GM12878 (cell line): ENCODE measurements around the gene RBSN. TPM values are rescaled to one million over a fixed set of nuclear protein-coding genes. Genes with fewer than 3 reads are reported as not detected.

Source experiments
- ATF3 ChIP-seq: IDR thresholded peaks from 2 replicates; pipeline ENCODE4 v1.6.1; 2011; ENCODE audit warnings: low read depth, mild to moderate bottlenecking, low read length, moderate library complexity, borderline replicate concordance; ENCODE audit errors: extremely low read depth
- BCL3 ChIP-seq: IDR thresholded peaks from 2 replicates; pipeline ENCODE4 v1.6.1; 2011; ENCODE audit warnings: borderline replicate concordance, low read depth, mild to moderate bottlenecking, moderate library complexity, low read length; ENCODE audit not compliant: insufficient read depth, poor library complexity, severe bottlenecking
- CHD1 ChIP-seq: IDR thresholded peaks from 2 replicates; pipeline ENCODE4 v1.6.1; 2012; ENCODE audit warnings: low read depth, low read length, improper control_type of control experiment
- CREM ChIP-seq: IDR thresholded peaks from 2 replicates; pipeline ENCODE4 v1.6.1; 2014; ENCODE audit warnings: antibody characterized with exemption, low read depth
- DPF2 ChIP-seq: fragments of 450-650 bp; IDR thresholded peaks from 2 replicates; pipeline ENCODE4 v1.6.1; 2017; ENCODE audit warnings: mild to moderate bottlenecking
- EED ChIP-seq: sonication (generic); IDR thresholded peaks from 2 replicates; pipeline ENCODE4 v1.6.1; 2016; ENCODE audit warnings: antibody characterized with exemption, low read depth
- FOXK2 ChIP-seq: fragments of 450-650 bp; IDR thresholded peaks from 2 replicates; pipeline ENCODE4 v1.6.1; 2017; ENCODE audit warnings: mild to moderate bottlenecking, moderate library complexity
- HDGF ChIP-seq: fragments of 450-650 bp; IDR thresholded peaks from 2 replicates; pipeline ENCODE4 v1.6.1; 2016; ENCODE audit warnings: antibody characterized with exemption
- IKZF1 ChIP-seq: fragments of 450-650 bp; conservative IDR thresholded peaks from 2 replicates; pipeline ENCODE4 v1.6.1; 2017; ENCODE audit warnings: antibody characterized with exemption, mild to moderate bottlenecking
- IKZF2 ChIP-seq, 2 experiments: fragments of 450-650 bp; IDR thresholded peaks; 2 replicates each; pipeline ENCODE4 v1.6.1; 2017; ENCODE audit warnings: mild to moderate bottlenecking in 2 of 2, moderate library complexity in 2 of 2
- MTA2 ChIP-seq: fragments of 450-650 bp; IDR thresholded peaks from 2 replicates; pipeline ENCODE4 v1.6.1; 2016; ENCODE audit warnings: low read depth, mild to moderate bottlenecking, moderate library complexity
- NKRF ChIP-seq: fragments of 450-650 bp; conservative IDR thresholded peaks from 2 replicates; pipeline ENCODE4 v1.6.1; 2017; ENCODE audit warnings: mild to moderate bottlenecking, moderate library complexity
- NR2C1 ChIP-seq: fragments of 450-650 bp; IDR thresholded peaks from 2 replicates; pipeline ENCODE4 v1.6.1; 2017; ENCODE audit warnings: antibody characterized with exemption, mild to moderate bottlenecking, moderate library complexity
- POU2F2 ChIP-seq: IDR thresholded peaks from 3 replicates; pipeline ENCODE4 v1.6.1; 2011; ENCODE audit warnings: low read depth, mild to moderate bottlenecking, low read length, borderline replicate concordance
- RELA ChIP-seq: fragments of 450-650 bp; IDR thresholded peaks from 2 replicates; pipeline ENCODE4 v1.8.0; 2014; ENCODE audit warnings: borderline replicate concordance; ENCODE audit not compliant: partially characterized antibody
- RELB ChIP-seq: fragments of 450-650 bp; IDR thresholded peaks from 2 replicates; pipeline ENCODE4 v1.6.1; 2017; ENCODE audit warnings: low read depth, mild to moderate bottlenecking, moderate library complexity
- SMAD1 ChIP-seq: fragments of 450-650 bp; IDR thresholded peaks from 2 replicates; pipeline ENCODE4 v1.6.1; 2018; ENCODE audit warnings: mild to moderate bottlenecking, low read depth; ENCODE audit not compliant: partially characterized antibody
- SMC3 ChIP-seq: IDR thresholded peaks from 2 replicates; pipeline ENCODE4 v1.6.1; 2011; ENCODE audit warnings: low read length, improper control_type of control experiment, borderline replicate concordance
- SRF ChIP-seq, 2 experiments: IDR thresholded peaks; 2 replicates each; pipeline ENCODE4 v1.6.1; 2011; ENCODE audit warnings: low read depth in 2 of 2, low read length in 2 of 2, mild to moderate bottlenecking in 1 of 2, moderate library complexity in 1 of 2
- SUZ12 ChIP-seq: fragments of 200-600 bp; sonication (generic); IDR thresholded peaks from one replicate; pipeline ENCODE4 v1.6.1; 2018; ENCODE audit warnings: antibody characterized with exemption, mild to moderate bottlenecking; ENCODE audit not compliant: unreplicated experiment
- USF2 ChIP-seq: IDR thresholded peaks from 2 replicates; pipeline ENCODE4 v1.6.1; 2011; ENCODE audit warnings: low read depth, low read length, improper control_type of control experiment, borderline replicate concordance
- ZNF274 ChIP-seq: IDR thresholded peaks from one replicate; pipeline ENCODE4 v1.8.0; 2011; ENCODE audit not compliant: insufficient read length, insufficient read depth
- polyA plus RNA-seq, 11 experiments: library from polyadenylated mRNA; depleted of rRNA in 4 of 11; unstranded in 6 of 11; stranded (reverse) in 5 of 11; fragments of >200 nt; fragmentation: Nextera tagmentation in 4 of 11; fragmentation: Illumina TruSeq in 1 of 11; extraction: Ambion mirVana in 4 of 11; extraction: Trizol in 1 of 11; gene quantifications; 1 replicate in 1 of 11; 2 replicates in 10 of 11; pipeline versions ENCODE4 v1.2.1 to v1.2.3, GENCODE V29; 2011 to 2016; ENCODE audit warnings: inconsistent platforms in 2 of 11, missing spikeins in 2 of 11, low read depth in 1 of 11
- total RNA-seq, 4 experiments: library from RNA; depleted of rRNA in 3 of 4; stranded (reverse); fragments of >200 nt in 3 of 4; fragmentation: Illumina TruSeq in 1 of 4; extraction: Trizol in 1 of 4; gene quantifications; 2 replicates each; pipeline versions ENCODE4 v1.2.1 to v1.2.3, GENCODE V29; 2013 to 2021

Gene RBSN
- total and polyA plus RNA-seq, 10 of the 15 experiments (the other 5 are each of a cell fraction or from before 2014, with no cell fraction given), result 2.0 to 17.5 (median 10.5) TPM

GRCh38 chr3:15055019-15055557 lies 43.9 kb downstream of the RBSN start (continued):
- TF ChIP-seq ATF3 (no peak), RELB (peak; percentile 54), CHD1 (no peak), BCL3 (no peak), POU2F2 (peak; percentile 95), IKZF1 (peak; percentile 62), SRF (IDR thresholded peaks at IDR 0.05; ENCODE audit: low read depth in 2 of 2, low read length in 2 of 2) (no peak), NR2C1 (no peak), MTA2 (peak; percentile 59; the same call in 1 of the 2 replicates), RELA (no peak), DPF2 (peak; percentile 76; the same call in 1 of the 2 replicates), HDGF (0 out of 2 replicates have a peak, but pooled peaks have one; percentile 64), SUZ12 (no peak), NKRF (no peak), SMC3 (no peak), SMAD1 (peak; percentile 5), FOXK2 (no peak), EED (peak; percentile 84), IKZF2 (IDR thresholded peaks at IDR 0.05) (peak; percentile 74 to 76), USF2 (no peak), ZNF274 (no peak), CREM (0 out of 2 replicates have a peak, but pooled peaks have one; percentile 25)
